Measurements from ENCODE around the gene HSF5.
A peak's percentile ranks its signal among the peaks of the same experiment; 100 is the strongest.

Gene HSF5

GRCh38 chr17:58427807-58428206, 60.4 kb downstream of the HSF5 start:
- no peak for TF ChIP-seq CTCF (IDR thresholded peaks at IDR 0.05; ENCODE audit: low read length, missing control alignments)
- DNase-seq (ENCODE audit: low read depth): no peak
- H3K4me3 ChIP-seq (replicated peaks; ENCODE audit: low read depth, low read length): no peak overlapping the region

- TF ChIP-seq CTCF (IDR thresholded peaks at IDR 0.05; ENCODE audit: low read length, missing control alignments): no peak
- DNase-seq (ENCODE audit: low read depth): no peak
- H3K4me3 ChIP-seq (replicated peaks; ENCODE audit: low read depth, low read length): no peak overlapping the region
These were observed 66.5 kb downstream of the HSF5 start for GRCh38 chr17:58421711-58422110.

- DNase-seq (ENCODE audit: low read depth): no peak
- H3K4me3 ChIP-seq (replicated peaks; ENCODE audit: low read depth, low read length): no peak overlapping the region
- TF ChIP-seq CTCF (IDR thresholded peaks at IDR 0.05; ENCODE audit: low read length, missing control alignments): no peak
These were observed 67.4 kb downstream of the HSF5 start for GRCh38 chr17:58420827-58421226.

GRCh38 chr17:58417300-58418092, 70.7 kb downstream of the HSF5 start, which contains the start of gene RNF43:
TSS of gene RNF43 (minus strand) at chr17:58417534. CDS start at chr17:58415577, 1,957 bp downstream.
- DNase-seq (ENCODE audit: low read depth): peak; percentile 85
- H3K4me3 ChIP-seq (replicated peaks; ENCODE audit: low read depth, low read length): peak within 1 kb of the TSS; percentile 45
- TF ChIP-seq CTCF (IDR thresholded peaks at IDR 0.05; ENCODE audit: low read length, missing control alignments): peak; percentile 93

- no peak overlapping the region for H3K4me3 ChIP-seq (replicated peaks; ENCODE audit: low read depth, low read length)
- no peak for DNase-seq (ENCODE audit: low read depth)
- TF ChIP-seq CTCF (IDR thresholded peaks at IDR 0.05; ENCODE audit: low read length, missing control alignments): no peak
These were observed 71.3 kb downstream of the HSF5 start for GRCh38 chr17:58416937-58417299.

- no peak overlapping the region for H3K4me3 ChIP-seq (replicated peaks; ENCODE audit: low read depth, low read length)
- DNase-seq (ENCODE audit: low read depth): no peak
- no peak for TF ChIP-seq CTCF (IDR thresholded peaks at IDR 0.05; ENCODE audit: low read length, missing control alignments)
These were observed 71.8 kb downstream of the HSF5 start for GRCh38 chr17:58416396-58416795.
